Neuronal stem cell (in vitro differentiated cells): ENCODE data around the gene TSNAX.

Experiments used
- DNase-seq: peaks from one replicate; pipeline ENCODE4 v3.0.0-alpha.2; 2013; ENCODE audit warnings: low spot score
- H2AFZ ChIP-seq: one replicate; pipeline ENCODE4 v1.6.1; 2013; ENCODE audit warnings: mild to moderate bottlenecking, low read length, inconsistent platforms
- H2AK5ac ChIP-seq: 2 replicates; pipeline ENCODE4 v1.6.1; 2013; ENCODE audit warnings: low read depth, mild to moderate bottlenecking, inconsistent platforms, low read length, moderate library complexity, mixed read lengths
- H2BK120ac ChIP-seq: 2 replicates; pipeline ENCODE4 v1.6.1; 2013; ENCODE audit warnings: low read depth, mild to moderate bottlenecking, inconsistent platforms, low read length, moderate library complexity, mixed read lengths
- H2BK12ac ChIP-seq: one replicate; pipeline ENCODE4 v1.6.1; 2013; ENCODE audit warnings: low read length, inconsistent platforms
- H2BK15ac ChIP-seq: 2 replicates; pipeline ENCODE4 v1.6.1; 2013; ENCODE audit warnings: mild to moderate bottlenecking, low read length, inconsistent platforms, mixed read lengths
- H2BK5ac ChIP-seq: one replicate; pipeline ENCODE4 v1.6.1; 2013; ENCODE audit warnings: inconsistent platforms, mild to moderate bottlenecking, low read length, moderate library complexity
- H3K14ac ChIP-seq: one replicate; pipeline ENCODE4 v1.6.1; 2013; ENCODE audit warnings: low read length, inconsistent platforms
- H3K18ac ChIP-seq: 2 replicates; pipeline ENCODE4 v1.6.1; 2013; ENCODE audit warnings: low read length, inconsistent platforms
- H3K23ac ChIP-seq: 2 replicates; pipeline ENCODE4 v1.6.1; 2013; ENCODE audit warnings: low read depth, mild to moderate bottlenecking, mixed read lengths, low read length, inconsistent platforms; ENCODE audit not compliant: poor library complexity
- H3K27ac ChIP-seq: replicated peaks from 3 replicates; pipeline ENCODE4 v1.5.1; 2013; ENCODE audit warnings: low read length, inconsistent platforms
- H3K27me3 ChIP-seq, 3 experiments: 2 replicates each; pipeline ENCODE4 v1.6.1; 2013; ENCODE audit warnings: low read length in 3 of 3, mild to moderate bottlenecking in 2 of 3, inconsistent platforms in 1 of 3, low read depth in 1 of 3, mixed read lengths in 1 of 3, moderate library complexity in 1 of 3; ENCODE audit not compliant: control insufficient read depth in 3 of 3, insufficient read depth in 3 of 3
- H3K36me3 ChIP-seq, 2 donors: replicated peaks in 1 of 2; 2 replicates each; pipeline ENCODE4 v1.6.1; 2013; ENCODE audit warnings: low read length in 2 of 2; ENCODE audit not compliant: control insufficient read depth in 2 of 2, insufficient read depth in 2 of 2
- H3K4ac ChIP-seq: 2 replicates; pipeline ENCODE4 v1.6.1; 2013; ENCODE audit warnings: inconsistent platforms, mild to moderate bottlenecking, low read length, moderate library complexity
- H3K4me1 ChIP-seq, 2 donors: 1 replicate in 1 of 2; 2 replicates in 1 of 2; pipeline ENCODE4 v1.6.1; 2013; ENCODE audit warnings: low read length in 2 of 2, low read depth in 1 of 2; ENCODE audit not compliant: control insufficient read depth in 2 of 2, insufficient read depth in 1 of 2
- H3K4me2 ChIP-seq: one replicate; pipeline ENCODE4 v1.6.1; 2013; ENCODE audit warnings: mild to moderate bottlenecking, low read length, inconsistent platforms; ENCODE audit not compliant: insufficient read depth, poor library complexity, severe bottlenecking
- H3K4me3 ChIP-seq, 2 donors: 2 replicates each; pipeline ENCODE4 v1.5.1; 2013; ENCODE audit warnings: low read length in 2 of 2, mild to moderate bottlenecking in 2 of 2, inconsistent platforms in 1 of 2, moderate library complexity in 1 of 2
- H3K79me1 ChIP-seq: one replicate; pipeline ENCODE4 v1.6.1; 2013; ENCODE audit warnings: low read depth, mild to moderate bottlenecking, inconsistent platforms, low read length, moderate library complexity
- H3K9ac ChIP-seq: one replicate; pipeline ENCODE4 v1.6.1; 2013; ENCODE audit warnings: mild to moderate bottlenecking, low read depth, low read length, inconsistent platforms; ENCODE audit not compliant: poor library complexity
- H3K9me3 ChIP-seq, 2 donors: replicated peaks in 1 of 2; 2 replicates each; pipeline versions ENCODE3 to v1.6.1; 2013; ENCODE audit warnings: low read length in 2 of 2, mild to moderate bottlenecking in 2 of 2, inconsistent platforms in 1 of 2, low read depth in 1 of 2, mixed read lengths in 1 of 2, moderate library complexity in 1 of 2; ENCODE audit not compliant: control insufficient read depth in 2 of 2, insufficient read depth in 1 of 2
- H4K8ac ChIP-seq: one replicate; pipeline ENCODE4 v1.6.1; 2013; ENCODE audit warnings: low read depth, mild to moderate bottlenecking, inconsistent platforms, low read length, moderate library complexity
- H4K91ac ChIP-seq: one replicate; pipeline ENCODE4 v1.6.1; 2013; ENCODE audit warnings: low read length, low read depth, mild to moderate bottlenecking, inconsistent platforms; ENCODE audit not compliant: poor library complexity
- WGBS, 2 donors: extraction: QIAGEN DNeasy Blood & Tissue Kit; methylation state at CpG; one replicate each; pipeline ENCODE4 v1.1.7; 2013; ENCODE audit warnings: missing lambda C conversion rate in 2 of 2, mixed read lengths in 1 of 2; ENCODE audit not compliant: insufficient read length in 2 of 2, insufficient replicate concordance in 1 of 2; ENCODE audit errors: extremely low coverage in 2 of 2; 5-methylcytosine and 5-hydroxymethylcytosine counted together

The TSNAX gene

DNA sequence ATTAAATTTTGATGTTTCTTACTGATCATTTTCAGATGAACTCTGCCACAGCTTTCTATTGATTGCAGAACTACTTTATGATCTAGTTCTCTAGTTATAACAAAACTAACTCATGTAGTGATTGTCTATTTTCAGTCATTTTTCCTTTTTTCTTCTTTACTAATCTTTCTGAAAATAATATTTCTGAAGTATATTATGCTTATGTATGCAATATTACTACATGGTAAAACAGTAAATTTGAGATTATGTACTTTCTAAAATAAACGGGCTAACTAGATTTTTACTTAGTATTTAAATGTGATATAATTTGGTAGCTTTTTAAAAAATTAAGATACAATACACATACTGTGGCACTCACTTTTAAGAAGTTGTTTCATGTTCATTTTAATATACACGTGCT lies 7.6 kb downstream of the TSNAX start:
- Histone ChIP-seq H2BK12ac (no peak overlapping the region), H2AFZ (no peak overlapping the region), H3K27ac (no peak overlapping the region), H4K91ac (no peak overlapping the region), H3K4ac (no peak overlapping the region), H2BK15ac (no peak overlapping the region), H2AK5ac (no peak overlapping the region), H3K18ac (no peak overlapping the region), H3K4me3 (no peak overlapping the region), H3K36me3 (peaks cover 11 to 97% of the 10 kb centered on the region in 2 donors), H3K4me2 (no peak overlapping the region), H3K23ac (no peak overlapping the region), H3K9me3 (peaks cover 0 to 21% of the 10 kb centered on the region in 2 donors), H3K4me1 (no peaks in the 10 kb centered on the region), H3K79me1 (peaks cover 4% of the 10 kb centered on the region), H3K27me3 (no peaks in the 10 kb centered on the region), H2BK120ac (no peak overlapping the region), H2BK5ac (no peak overlapping the region), H3K9ac (no peak overlapping the region), H4K8ac (no peak overlapping the region), H3K14ac (no peak overlapping the region)
- no peak for DNase-seq
- no CpG with 5 or more reads among the region's 2 CpGs for WGBS, 2 donors

DNA sequence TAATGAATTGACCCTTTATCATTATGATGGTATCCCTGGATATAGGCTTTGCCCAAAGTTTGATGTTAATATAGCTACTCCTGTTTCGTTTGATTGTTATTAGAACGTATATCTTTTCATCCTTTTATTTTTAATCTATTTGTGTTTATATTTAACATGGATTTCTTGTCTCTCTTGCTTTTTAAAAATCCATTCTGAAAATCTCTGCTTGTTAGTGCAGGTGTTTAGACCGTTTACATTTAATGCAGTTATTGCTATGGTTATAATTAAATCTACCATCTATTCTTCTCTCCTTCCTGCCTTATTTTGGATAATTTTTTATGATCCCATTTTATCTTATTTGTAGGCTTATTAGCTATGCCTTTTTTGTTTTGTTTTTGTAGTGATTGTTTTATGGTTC lies 12.4 kb downstream of the TSNAX start:
- no peak overlapping the region for H2BK5ac ChIP-seq
- no peak overlapping the region for H3K14ac ChIP-seq
- no peaks in the 10 kb centered on the region for H3K4me1 ChIP-seq
- no peaks in the 10 kb centered on the region for H3K79me1 ChIP-seq
- H4K8ac ChIP-seq: no peak overlapping the region
- no peak overlapping the region for H3K27ac ChIP-seq
- WGBS, 2 donors: no CpG with 5 or more reads among the region's 3 CpGs
- H4K91ac ChIP-seq: no peak overlapping the region
- H3K4me3 ChIP-seq: no peak overlapping the region
- H3K4ac ChIP-seq: no peak overlapping the region
- H2AK5ac ChIP-seq: no peak overlapping the region
- no peak for DNase-seq
- no peak overlapping the region for H3K18ac ChIP-seq
- H2BK15ac ChIP-seq: no peak overlapping the region
- no peak overlapping the region for H3K23ac ChIP-seq
- H3K4me2 ChIP-seq: no peak overlapping the region
- H3K27me3 ChIP-seq: no peaks in the 10 kb centered on the region
- H2BK120ac ChIP-seq: no peak overlapping the region
- H3K9me3 ChIP-seq: peaks cover 0 to 22% of the 10 kb centered on the region in 2 donors
- no peak overlapping the region for H3K9ac ChIP-seq
- no peak overlapping the region for H2BK12ac ChIP-seq
- H3K36me3 ChIP-seq: peaks cover 8 to 98% of the 10 kb centered on the region in 2 donors
- H2AFZ ChIP-seq: no peak overlapping the region

GRCh38 chr1:231541842-231542241 lies 13.4 kb downstream of the TSNAX start:
- Histone ChIP-seq H2BK15ac (no peak overlapping the region), H3K36me3 (peaks cover 8 to 97% of the 10 kb centered on the region in 2 donors), H3K27me3 (no peaks in the 10 kb centered on the region), H3K27ac (no peak overlapping the region), H4K91ac (no peak overlapping the region), H3K18ac (no peak overlapping the region), H2BK5ac (no peak overlapping the region), H3K4me2 (no peak overlapping the region), H3K9me3 (peaks cover 0 to 22% of the 10 kb centered on the region in 2 donors), H3K14ac (no peak overlapping the region), H3K4me3 (no peak overlapping the region), H3K23ac (no peak overlapping the region), H3K9ac (no peak overlapping the region), H3K79me1 (no peaks in the 10 kb centered on the region), H2BK12ac (no peak overlapping the region), H2AK5ac (no peak overlapping the region), H2AFZ (no peak overlapping the region), H4K8ac (no peak overlapping the region), H3K4ac (no peak overlapping the region), H2BK120ac (no peak overlapping the region), H3K4me1 (no peaks in the 10 kb centered on the region)
- DNase-seq: no peak
- whole genome bisulfite sequencing, 2 donors: no CpG with 5 or more reads among the region's 2 CpGs

DNA sequence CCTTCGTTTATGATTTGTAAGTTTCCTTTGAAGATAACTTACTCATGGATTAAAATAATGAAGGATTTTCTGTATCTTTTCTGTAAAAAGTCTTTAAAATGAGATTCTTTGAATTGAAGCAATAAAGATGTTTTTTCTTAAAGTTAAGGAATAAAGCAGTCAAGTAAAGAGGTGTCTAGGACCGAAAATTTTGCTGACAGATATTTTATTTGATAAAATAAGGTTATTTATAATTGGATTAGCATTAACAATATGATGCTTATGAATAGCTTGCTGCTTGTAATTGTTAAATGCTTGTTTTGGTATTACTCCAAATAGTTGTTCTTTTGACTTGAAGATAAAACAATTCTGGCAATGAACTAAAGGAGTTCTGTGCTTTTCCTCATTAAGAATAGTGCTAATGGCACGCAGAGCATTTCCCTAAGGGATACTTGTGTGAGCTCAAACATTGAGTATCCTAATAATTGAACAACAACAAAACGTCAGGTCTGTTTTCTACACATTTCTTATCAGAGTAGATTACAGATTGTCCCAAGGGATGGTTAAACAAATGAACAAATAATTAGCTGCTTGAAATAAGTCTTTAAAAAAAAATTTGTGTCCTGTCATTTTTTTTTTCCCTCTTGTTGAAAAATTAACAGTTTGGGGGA lies 16.6 kb downstream of the TSNAX start:
- no peak for DNase-seq
- Histone ChIP-seq H3K9ac (no peak overlapping the region), H3K23ac (no peak overlapping the region), H3K14ac (no peak overlapping the region), H3K27me3 (no peaks in the 10 kb centered on the region), H4K8ac (no peak overlapping the region), H3K4ac (no peak overlapping the region), H3K79me1 (no peaks in the 10 kb centered on the region), H2AFZ (no peak overlapping the region), H2BK15ac (no peak overlapping the region), H2BK5ac (no peak overlapping the region), H2AK5ac (no peak overlapping the region), H2BK120ac (no peak overlapping the region), H3K4me2 (no peak overlapping the region), H3K18ac (no peak overlapping the region), H3K4me1 (no peaks in the 10 kb centered on the region), H3K9me3 (peaks cover 0 to 12% of the 10 kb centered on the region in 2 donors), H4K91ac (no peak overlapping the region), H3K36me3 (peaks cover 3 to 75% of the 10 kb centered on the region in 2 donors), H2BK12ac (no peak overlapping the region), H3K27ac (no peak overlapping the region), H3K4me3 (no peak overlapping the region)
- no CpG with 5 or more reads among the region's 4 CpGs for WGBS, 2 donors
